PFSK-1 (cell line): ENCODE measurements around the gene RARB.

Experiments
- FOXP2 ChIP-seq: optimal IDR thresholded peaks from 2 replicates; pipeline ENCODE3; 2011; ENCODE audit warnings: borderline replicate concordance, control low read depth, inconsistent platforms; ENCODE audit not compliant: insufficient read depth; ENCODE audit errors: extremely low read length, extremely low read depth
- POLR2AphosphoS5 ChIP-seq: IDR thresholded peaks from 2 replicates; pipeline ENCODE4 v1.6.1; 2012; ENCODE audit warnings: low read depth, mild to moderate bottlenecking, control low read depth, low read length, moderate library complexity
- REST ChIP-seq, 2 experiments: IDR thresholded peaks; 2 replicates each; pipeline versions ENCODE4 v1.6.1 to v1.8.0; 2011 to 2012; ENCODE audit warnings: low read depth in 2 of 2, low read length in 2 of 2, control low read depth in 1 of 2, inconsistent platforms in 1 of 2, mild to moderate bottlenecking in 1 of 2, moderate library complexity in 1 of 2; ENCODE audit not compliant: insufficient read depth in 1 of 2
- SIN3A ChIP-seq: IDR thresholded peaks from 2 replicates; pipeline ENCODE4 v1.6.1; 2012; ENCODE audit warnings: mild to moderate bottlenecking, low read length, moderate library complexity, borderline replicate concordance; ENCODE audit not compliant: insufficient read depth
- TAF1 ChIP-seq: IDR thresholded peaks from 2 replicates; pipeline ENCODE4 v1.6.1; 2012; ENCODE audit warnings: low read length, control low read depth, borderline replicate concordance; ENCODE audit not compliant: insufficient read depth

RARB gene

GRCh38 chr3:25510797-25511196, 82.7 kb downstream of the RARB start:
- TF ChIP-seq FOXP2 (no peak), SIN3A (no peak), POLR2AphosphoS5 (no peak), REST (IDR thresholded peaks at IDR 0.05; ENCODE audit: insufficient read depth in 1 of 2, low read depth in 2 of 2, low read length in 2 of 2) (no peak), TAF1 (no peak)

- TF ChIP-seq POLR2AphosphoS5: no peak
- TF ChIP-seq FOXP2: no peak
- no peak for TF ChIP-seq SIN3A
- TF ChIP-seq TAF1: no peak
- no peak for TF ChIP-seq REST (IDR thresholded peaks at IDR 0.05; ENCODE audit: insufficient read depth in 1 of 2, low read depth in 2 of 2, low read length in 2 of 2)
Observed at GRCh38 chr3:25511972-25512721, 84.1 kb downstream of the RARB start.

- TF ChIP-seq POLR2AphosphoS5 (no peak), FOXP2 (no peak), TAF1 (no peak), SIN3A (no peak), REST (IDR thresholded peaks at IDR 0.05; ENCODE audit: insufficient read depth in 1 of 2, low read depth in 2 of 2, low read length in 2 of 2) (no peak)
Observed at GRCh38 chr3:25513642-25514266, 85.7 kb downstream of the RARB start.

- no peak for TF ChIP-seq SIN3A
- TF ChIP-seq FOXP2: no peak
- TF ChIP-seq REST (IDR thresholded peaks at IDR 0.05; ENCODE audit: insufficient read depth in 1 of 2, low read depth in 2 of 2, low read length in 2 of 2): no peak
- TF ChIP-seq TAF1: no peak
- TF ChIP-seq POLR2AphosphoS5: no peak
Observed at GRCh38 chr3:25515171-25515570, 87.1 kb downstream of the RARB start.
